ENCODE results near the gene KCNQ1.

DNA sequence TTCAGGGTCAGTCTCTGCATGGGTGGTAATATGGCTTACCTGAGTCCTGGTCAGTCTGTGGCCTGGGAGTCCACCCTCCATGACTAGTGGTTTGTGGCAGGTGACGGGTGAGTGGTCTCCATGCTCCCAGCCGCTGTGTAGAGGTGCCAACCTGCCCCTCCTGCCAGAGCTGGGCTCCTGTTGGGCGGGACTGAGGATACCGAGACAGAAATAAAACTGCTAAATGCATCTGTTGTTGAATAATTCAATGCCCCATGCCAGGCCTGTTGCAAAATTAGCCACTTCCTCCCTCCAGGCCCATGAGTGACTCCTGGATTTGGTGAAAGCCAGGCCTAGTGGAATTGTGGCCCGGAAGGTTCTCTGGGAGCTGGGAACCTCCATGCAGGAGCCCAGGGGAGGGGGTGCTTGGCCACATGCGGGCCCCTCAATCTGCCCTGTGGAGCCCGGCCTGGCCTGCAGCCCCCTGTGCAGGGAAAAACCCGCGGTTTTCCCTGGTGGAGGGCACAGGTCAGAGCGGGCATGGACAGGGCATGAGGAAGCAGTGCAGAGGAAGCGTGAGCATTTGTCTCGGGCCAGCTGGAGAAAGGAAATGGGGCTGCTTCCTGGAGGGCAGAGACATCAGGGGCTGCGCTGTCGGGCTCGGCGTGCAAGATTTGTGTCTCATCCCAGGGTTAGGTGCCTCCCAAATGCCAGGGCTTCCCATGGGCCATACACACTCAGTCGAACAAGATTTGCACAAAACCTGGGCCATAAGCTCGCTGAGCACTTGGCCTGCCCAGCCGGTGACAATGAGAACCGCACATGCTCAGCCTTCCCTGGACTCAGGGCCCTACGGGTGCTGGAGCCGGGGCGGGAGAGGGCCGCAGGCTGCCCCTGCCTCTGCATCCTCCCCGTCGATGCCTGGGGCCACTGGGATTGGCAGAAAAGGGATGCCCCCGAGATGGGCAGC lies 66.9 kb downstream of the KCNQ1 start:
- TF ChIP-seq GATA3 (IDR thresholded peaks at IDR 0.05; ENCODE audit: low read depth, low read length), result no peak
- TF ChIP-seq GATA2 (IDR thresholded peaks at IDR 0.05; ENCODE audit: low read depth, low read length), result no peak
